GM20000 (cell line): ENCODE measurements around the gene EEF1AKMT2.

Experiments
- DNase-seq: peaks from one replicate; pipeline ENCODE4 v3.0.0; 2012; ENCODE audit warnings: low spot score
- CTCF ChIP-seq: IDR thresholded peaks from 2 replicates; pipeline ENCODE4 v1.5.1; 2012; ENCODE audit warnings: mild to moderate bottlenecking, control low read depth; ENCODE audit errors: extremely low read depth, missing control alignments

EEF1AKMT2 gene

GRCh38 chr10:124791547-124792348 is at the start of gene EEF1AKMT2:
Gene EEF1AKMT2, minus strand, starts transcription at chr10:124791887. Its CDS starts 54 bp downstream, at chr10:124791833.
- peak; percentile 95 for DNase-seq
- TF ChIP-seq CTCF, result no peak

- no peak for TF ChIP-seq CTCF
- no peak for DNase-seq
Measured at GRCh38 chr10:124837687-124838086, 46.0 kb upstream of the EEF1AKMT2 start.

GRCh38 chr10:124831116-124831515 is 39.4 kb upstream of the EEF1AKMT2 start:
- no peak for TF ChIP-seq CTCF
- DNase-seq, result no peak

- no peak for DNase-seq
- TF ChIP-seq CTCF, result no peak
Measured at GRCh38 chr10:124830445-124830844, 38.8 kb upstream of the EEF1AKMT2 start.

GRCh38 chr10:124829447-124830115 is 37.9 kb upstream of the EEF1AKMT2 start:
- no peak for TF ChIP-seq CTCF
- DNase-seq, result no peak

- TF ChIP-seq CTCF, result no peak
- peak; percentile 29 for DNase-seq
Measured at GRCh38 chr10:124827474-124827873, 35.8 kb upstream of the EEF1AKMT2 start.

GRCh38 chr10:124826262-124826661 is 34.6 kb upstream of the EEF1AKMT2 start:
- TF ChIP-seq CTCF, result no peak
- DNase-seq, result no peak
